CD4-positive, alpha-beta T cell treated with Interleukin-6 at 100 ng/mL for 8 hours (primary cell): ENCODE results near the gene INPP4B.
"Not testable (repeated sequence)": the region's sequence is repeated elsewhere in the genome, so short reads cannot be mapped to it uniquely, and the experiment has no call there.

Experiments used
- DNase-seq: peaks from one replicate; pipeline ENCODE4 v3.0.0-alpha.2; 2020; ENCODE audit warnings: mixed read lengths, low spot score

INPP4B gene

DNA sequence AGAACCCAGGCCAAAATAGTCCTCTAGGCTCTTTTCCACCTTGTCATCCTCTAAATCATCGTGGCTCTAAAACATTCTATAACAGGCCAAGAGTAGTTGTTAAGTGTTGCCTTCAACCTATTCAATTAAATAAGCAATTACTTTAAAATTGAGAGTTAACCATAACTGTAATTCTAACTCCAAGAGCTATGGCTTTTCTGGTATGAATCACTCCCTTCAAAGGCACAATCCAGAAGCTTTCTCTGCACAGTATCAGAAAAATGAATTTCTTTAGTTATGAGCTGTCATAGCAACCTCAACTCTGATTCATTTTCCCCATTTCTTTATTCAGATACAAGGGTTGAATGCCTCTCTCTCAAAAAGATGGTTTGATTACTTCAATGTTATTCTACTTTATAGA lies 21.7 kb downstream of the INPP4B start:
- no peak for DNase-seq

DNA sequence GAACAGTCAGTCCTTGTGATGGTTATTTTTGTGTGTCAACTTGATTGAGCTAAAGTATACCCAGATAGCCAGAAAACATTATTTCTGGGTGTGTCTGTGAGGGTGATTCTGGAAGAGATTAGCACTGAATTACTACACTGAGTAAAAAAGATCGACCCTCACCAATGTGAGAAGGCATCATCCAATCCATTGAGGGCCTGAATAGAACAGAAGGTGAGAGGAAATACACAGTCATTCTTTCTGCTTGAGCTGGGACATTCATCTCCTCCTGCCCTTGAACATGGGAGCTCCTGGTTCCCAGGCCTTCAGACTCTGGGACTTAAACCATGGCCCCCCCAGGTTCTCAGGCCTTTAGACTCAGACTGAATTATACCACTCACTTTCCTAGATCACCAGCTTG lies 22.3 kb downstream of the INPP4B start:
- no peak for DNase-seq

GRCh38 chr4:142818476-142818875 lies 27.6 kb downstream of the INPP4B start:
- DNase-seq, result no peak

DNA sequence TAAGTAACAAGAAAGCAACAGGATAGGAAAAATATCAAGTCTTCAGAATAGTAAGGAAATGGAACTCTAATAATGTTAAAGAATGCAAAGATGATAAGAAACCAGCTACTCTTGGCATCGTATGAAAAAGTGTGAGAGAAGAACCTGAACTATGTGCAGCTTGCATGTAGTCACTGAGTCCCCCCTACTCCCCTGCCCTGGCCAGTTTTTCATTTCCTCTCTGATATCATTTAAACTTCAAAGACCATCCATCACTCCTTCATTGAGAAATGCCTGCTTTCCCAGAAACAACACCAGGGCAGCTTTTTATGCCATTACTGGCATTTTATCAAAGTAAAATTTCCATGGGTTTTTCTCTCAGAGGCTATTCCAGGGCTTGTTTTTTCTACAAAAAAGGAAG lies 28.1 kb downstream of the INPP4B start:
- no peak for DNase-seq

GRCh38 chr4:142817442-142817841 lies 28.7 kb downstream of the INPP4B start:
- DNase-seq, result peak; percentile 2

DNA sequence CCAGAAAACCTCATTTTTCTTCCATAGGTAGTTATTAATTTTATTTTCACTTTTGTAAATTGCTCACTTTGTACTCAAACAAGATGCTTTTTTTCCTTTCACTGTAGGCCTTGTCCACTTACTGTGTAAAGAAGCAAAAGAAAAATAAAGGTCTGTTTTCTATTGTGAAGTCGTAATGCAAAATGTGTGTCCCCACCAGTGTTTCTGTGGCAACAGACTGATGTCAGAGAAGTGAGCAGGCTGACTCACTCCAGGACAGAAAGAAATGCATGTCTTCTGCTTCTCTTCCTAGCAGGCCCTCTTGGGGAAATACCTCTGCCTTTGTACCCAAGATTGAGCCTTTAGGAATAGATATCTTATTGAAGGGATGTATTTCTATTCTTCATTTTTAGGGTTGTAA lies 30.3 kb downstream of the INPP4B start:
- no peak for DNase-seq

DNA sequence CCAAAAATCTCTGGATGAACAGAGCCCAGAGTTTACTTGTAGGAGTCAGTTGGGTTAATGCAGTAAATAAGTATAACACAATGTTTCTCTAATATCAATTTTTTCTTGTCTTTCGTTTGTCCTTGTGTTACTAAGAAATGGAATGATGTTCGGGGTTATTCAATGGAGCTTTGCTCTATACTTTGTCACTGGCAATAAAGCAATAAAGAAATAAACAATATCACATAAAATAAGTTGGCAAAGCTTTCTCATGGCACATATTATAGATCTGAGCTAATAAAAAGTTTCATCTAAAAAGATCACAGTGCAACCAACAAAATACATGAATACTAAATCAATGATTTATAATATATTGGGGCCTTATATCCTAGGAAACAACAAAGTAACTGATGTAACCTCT lies 32.7 kb downstream of the INPP4B start:
- DNase-seq, result no peak

DNA sequence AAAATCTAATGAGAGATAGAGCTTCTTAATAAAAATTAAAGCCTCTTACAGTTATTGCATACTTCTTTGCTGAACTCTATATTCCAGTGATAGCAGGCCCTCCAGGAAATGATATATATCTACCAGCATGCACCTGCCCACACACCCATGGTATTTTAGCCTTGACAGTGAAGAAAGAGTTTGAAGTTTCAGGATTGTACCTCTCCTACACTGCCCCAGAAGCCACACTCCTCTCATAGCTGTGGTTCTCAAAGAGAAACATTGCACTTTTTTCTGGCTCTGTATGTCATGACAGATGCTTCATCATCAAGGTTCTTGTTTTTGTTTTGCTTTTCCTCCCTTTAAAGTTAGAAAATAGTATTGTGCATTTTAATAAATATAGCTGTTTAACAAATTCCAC lies 34.0 kb downstream of the INPP4B start:
- no peak for DNase-seq

DNA sequence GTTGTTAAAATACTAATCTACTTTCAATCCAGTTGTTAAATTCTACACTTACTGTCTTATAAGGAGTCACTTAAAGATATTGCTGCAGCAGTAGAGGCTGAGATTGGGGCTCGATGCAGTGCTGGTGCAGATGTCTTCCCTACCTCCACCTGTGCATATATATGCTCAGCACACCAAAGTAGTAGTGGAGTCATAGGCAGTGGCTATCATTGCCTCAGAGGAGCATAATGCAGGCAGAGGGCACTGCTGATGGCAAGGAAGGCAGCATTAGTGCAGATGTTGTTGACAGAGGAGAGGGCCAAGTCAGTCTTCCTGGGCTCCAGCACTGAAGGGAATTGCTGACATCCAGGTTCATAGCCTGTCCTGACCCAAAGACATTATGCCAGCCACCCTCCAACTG lies 35.1 kb downstream of the INPP4B start:
- DNase-seq, result no peak

DNA sequence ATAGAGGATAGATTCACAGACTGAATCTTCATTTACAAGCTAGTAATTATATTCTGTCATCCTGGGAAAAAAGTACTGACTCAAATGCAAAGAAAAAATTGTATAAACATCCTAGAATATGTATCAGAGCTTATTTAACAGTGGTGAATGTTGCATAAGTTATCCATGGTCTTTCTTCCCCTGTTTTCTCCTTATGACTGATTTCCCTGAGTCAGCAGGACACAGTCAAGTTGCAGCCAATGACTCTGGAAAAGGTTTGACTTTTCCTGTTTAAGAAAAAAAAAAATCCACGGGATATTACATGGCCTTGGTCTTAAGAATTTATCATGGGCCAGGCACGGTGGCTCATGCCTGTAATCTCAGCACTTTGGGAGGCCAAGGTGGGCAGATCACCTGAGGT lies 36.5 kb downstream of the INPP4B start:
- no peak for DNase-seq

DNA sequence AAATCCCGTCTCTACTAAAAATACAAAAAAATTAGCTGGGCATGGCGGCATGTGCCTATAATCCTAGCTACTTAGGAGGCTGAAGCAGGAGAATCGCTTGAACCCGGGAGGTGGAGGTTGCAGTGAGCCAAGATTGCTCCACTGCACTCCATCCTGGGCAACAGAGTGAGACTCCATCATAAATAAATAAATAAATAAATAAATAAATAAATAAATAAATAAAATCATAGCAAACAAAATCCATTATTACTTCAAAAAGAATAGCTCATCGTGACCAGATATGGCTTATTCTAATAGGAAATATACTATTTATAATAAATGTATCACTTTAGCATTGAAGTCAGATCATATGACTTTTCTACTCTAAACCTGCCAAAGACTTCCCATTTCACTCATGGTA lies 42.2 kb downstream of the INPP4B start:
- DNase-seq, result not testable (repeated sequence)

DNA sequence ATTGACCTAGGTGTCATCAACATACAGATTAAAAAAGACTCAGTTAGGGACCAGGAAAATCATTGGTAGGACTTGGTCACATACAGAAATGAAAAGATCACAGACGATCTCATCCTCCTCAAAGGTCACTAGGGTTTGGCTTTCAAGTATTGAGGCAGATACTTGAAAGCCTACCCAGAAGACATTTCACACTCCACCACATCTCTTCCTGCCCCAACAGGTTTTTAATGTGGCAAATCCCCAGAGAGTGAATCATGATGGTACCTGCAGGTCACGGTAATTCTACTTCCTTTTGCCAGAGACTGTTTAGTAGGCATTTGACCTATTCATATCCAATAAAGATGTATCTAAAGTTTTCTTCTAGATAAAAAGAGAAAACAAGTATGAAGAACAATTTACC lies 44.1 kb downstream of the INPP4B start:
- DNase-seq, result no peak

- no peak for DNase-seq
Observed at GRCh38 chr4:142781114-142781513, 65.0 kb downstream of the INPP4B start.

- DNase-seq, result no peak
Observed at GRCh38 chr4:142778900-142779299, 67.2 kb downstream of the INPP4B start.

- DNase-seq, result no peak
Observed at GRCh38 chr4:142778430-142778829, 67.7 kb downstream of the INPP4B start.

DNA sequence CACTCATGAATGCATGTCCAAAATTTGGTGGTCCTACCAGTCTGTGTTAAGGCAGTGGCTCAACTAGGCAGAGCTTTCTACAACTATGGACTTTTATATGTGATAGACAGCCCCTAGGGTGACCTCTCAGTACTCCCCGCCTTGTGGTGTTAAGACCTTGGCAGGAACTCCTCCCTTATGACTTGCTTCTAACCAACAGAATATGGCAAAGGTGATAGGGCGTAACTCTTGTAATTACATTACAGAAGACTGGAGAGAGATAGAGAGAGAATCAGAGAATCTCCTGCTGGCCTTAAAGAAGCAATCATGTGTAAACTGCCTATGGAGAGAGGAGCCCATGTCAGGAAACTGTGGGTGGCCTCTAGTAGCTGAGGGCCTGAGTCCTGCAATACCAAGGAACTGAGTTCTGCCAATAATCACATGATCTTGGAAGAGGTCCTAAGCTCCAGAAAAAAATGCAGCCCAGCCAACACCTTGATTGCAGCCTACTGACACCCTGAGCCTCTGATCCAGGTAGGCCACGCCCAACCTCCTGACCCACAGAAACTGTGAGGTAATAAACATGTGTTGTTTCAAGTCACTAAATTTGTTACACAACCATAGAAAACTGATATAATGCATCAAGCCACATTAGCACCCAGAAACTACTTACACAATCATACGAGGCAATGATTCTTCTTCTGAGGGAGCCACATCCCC lies 68.9 kb downstream of the INPP4B start:
- DNase-seq, result no peak

DNA sequence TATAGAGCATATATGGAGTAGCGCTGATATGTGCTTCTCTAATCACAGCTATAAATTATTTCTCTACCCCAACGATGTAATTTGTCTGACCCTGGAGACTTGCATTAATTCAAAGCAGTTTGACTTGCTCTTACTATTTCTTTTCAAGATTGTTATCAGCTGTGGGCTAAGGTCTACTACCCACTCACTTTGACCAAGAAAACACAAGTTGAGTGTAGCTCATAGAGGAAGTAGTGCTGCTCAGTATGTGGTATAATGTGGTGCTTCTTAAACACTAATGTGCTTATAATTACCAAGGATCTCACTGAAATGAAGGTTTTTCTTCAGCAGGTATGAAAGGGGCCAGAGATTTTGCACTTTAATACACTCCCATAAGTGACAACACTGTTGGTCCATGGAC lies 70.1 kb downstream of the INPP4B start:
- no peak for DNase-seq

DNA sequence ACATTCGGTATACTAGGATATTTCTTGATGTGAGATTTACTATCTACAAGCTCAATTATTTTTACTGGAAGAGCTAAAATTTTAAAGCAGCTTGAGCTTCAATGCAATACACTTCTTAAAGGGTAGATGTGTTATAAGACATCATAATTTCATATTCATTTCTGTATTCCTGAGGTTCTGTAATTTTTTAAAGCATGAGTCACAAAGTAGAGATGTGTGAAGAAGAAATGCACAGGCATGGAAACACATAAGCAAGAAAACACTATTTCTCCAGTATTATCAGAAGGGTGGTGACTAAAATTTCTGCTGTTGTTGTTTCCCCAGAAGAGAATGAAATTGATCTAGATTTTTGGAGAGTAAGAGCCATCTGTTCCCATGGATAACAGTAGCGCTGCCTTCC lies 72.6 kb downstream of the INPP4B start:
- no peak for DNase-seq

DNA sequence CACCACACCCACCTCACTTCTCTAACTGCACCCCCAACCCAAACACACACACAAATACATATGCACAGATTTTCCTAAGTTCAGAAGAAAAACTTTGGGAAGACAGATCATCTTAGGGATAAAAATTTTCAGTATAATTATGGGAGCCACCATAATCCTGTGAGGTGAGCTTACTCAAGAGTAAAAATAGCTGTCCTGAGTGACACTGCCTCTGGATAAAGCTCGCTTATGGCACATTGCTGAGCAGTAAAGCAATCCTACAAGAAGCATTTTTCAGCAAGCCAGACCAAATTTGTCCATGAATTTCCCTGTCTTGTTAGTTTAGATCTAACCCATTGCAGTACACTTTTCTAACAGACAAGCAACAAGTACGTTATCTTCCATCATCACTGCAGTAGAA lies 83.8 kb downstream of the INPP4B start:
- no peak for DNase-seq

GRCh38 chr4:142752202-142752786 lies 93.8 kb downstream of the INPP4B start:
- DNase-seq, result no peak

DNA sequence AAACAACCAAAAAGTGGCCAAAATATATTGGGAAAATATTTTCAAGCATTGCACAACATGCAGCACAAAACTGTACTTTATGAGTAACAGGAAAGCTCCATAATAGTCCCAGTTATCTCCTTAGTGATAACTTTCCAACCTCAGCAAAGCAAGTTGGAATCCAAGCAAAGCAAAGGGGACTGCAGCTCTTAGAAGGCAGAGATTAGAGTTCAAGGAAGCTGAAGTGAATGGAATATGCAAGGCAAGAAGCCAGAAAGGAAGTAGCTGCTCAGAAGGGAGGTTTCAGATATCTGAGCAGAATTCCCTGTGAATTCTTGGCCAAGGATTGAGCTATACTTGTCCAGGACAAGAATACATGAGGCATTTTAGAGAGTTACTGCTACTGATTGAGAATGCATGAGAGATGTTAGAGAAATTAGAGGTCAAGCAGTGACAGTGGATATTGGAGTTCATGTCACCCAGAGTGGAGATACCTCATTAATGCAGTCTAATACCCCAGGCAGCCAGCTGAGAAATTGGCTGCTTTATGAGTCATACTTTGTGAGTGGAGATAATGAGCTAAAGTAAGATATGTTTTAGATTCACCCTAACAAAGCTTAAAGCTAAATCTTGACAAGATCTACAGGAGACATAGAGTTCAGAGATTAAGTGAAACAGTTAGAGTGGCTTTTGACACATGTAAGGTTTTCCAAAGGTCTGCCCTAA lies 102.8 kb downstream of the INPP4B start:
- DNase-seq, result no peak

GRCh38 chr4:142741995-142742394 lies 104.1 kb downstream of the INPP4B start:
- DNase-seq, result no peak

GRCh38 chr4:142728233-142728632 lies 117.9 kb downstream of the INPP4B start:
- DNase-seq, result no peak

DNA sequence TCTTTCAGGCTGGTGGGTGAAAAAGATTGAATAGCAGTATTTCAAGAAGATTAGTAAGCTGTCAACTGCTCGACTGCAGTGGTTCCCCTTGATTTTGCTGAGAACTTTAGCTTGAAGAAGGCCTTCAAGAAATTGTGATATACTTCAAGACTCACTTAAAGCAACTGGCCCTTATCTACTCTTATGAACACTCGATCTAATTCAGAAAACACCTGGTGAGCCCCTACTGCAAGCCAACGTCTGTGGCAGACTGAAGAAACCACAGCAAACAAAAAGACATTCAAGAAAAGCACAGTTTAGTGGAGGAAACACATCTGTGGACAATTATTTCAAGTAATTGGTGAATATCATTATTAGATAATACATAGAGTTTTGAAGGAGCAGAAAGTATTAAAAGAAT lies 119.0 kb downstream of the INPP4B start:
- no peak for DNase-seq
